ENCODE measurements around the gene GPR27. TPM values are rescaled to one million over a fixed set of nuclear protein-coding genes. Genes with fewer than 3 reads are reported as not detected.

Gene GPR27
- total RNA-seq, 1 experiment from 2014 or later: 15.5 TPM

- Histone ChIP-seq H2AK5ac (ENCODE audit: insufficient read length, low read length) (no peak overlapping the region), H3K27ac (ENCODE audit: insufficient read length, low read depth, low read length) (no peak overlapping the region), H2BK5ac (ENCODE audit: insufficient read length, low read length) (no peak overlapping the region), H2BK20ac (ENCODE audit: low read depth, low read length, poor library complexity, severe bottlenecking) (no peak overlapping the region), H3K4ac (ENCODE audit: low read depth, low read length) (no peak overlapping the region), H3K4me2 (ENCODE audit: insufficient read depth, insufficient read length, low read length) (no peak overlapping the region), H3K23me2 (ENCODE audit: insufficient read length, low read depth, low read length, poor library complexity, severe bottlenecking) (no peaks in the 10 kb centered on the region), H3T11ph (ENCODE audit: low read length) (no peak overlapping the region), H3K23ac (ENCODE audit: insufficient read length, low read depth, low read length) (no peak overlapping the region), H3K79me2 (ENCODE audit: insufficient read depth, low read length) (no peaks in the 10 kb centered on the region), H2BK15ac (ENCODE audit: low read depth, low read length) (no peak overlapping the region), H3K9me3 (ENCODE audit: control insufficient read depth, low read depth, low read length) (no peaks in the 10 kb centered on the region), H4K20me1 (ENCODE audit: control insufficient read depth, insufficient read depth, insufficient read length) (no peaks in the 10 kb centered on the region), H2BK12ac (ENCODE audit: insufficient read length, low read depth, low read length) (no peak overlapping the region), H3K4me1 (ENCODE audit: insufficient read depth, low read length) (no peaks in the 10 kb centered on the region; the same call in 1 of the 2 replicates), H3K27me3 (ENCODE audit: insufficient read depth, low read length) (no peaks in the 10 kb centered on the region), H4K5ac (ENCODE audit: insufficient read length, low read depth, low read length) (no peak overlapping the region), H3K9ac (ENCODE audit: extremely low read depth, insufficient read length, low read length) (no peak overlapping the region), H2BK120ac (ENCODE audit: low read depth, low read length, poor library complexity, severe bottlenecking) (no peak overlapping the region), H3K18ac (ENCODE audit: insufficient read length, low read depth, low read length) (no peak overlapping the region), H4K91ac (ENCODE audit: insufficient read length, low read depth, low read length) (no peak overlapping the region), H2AFZ (ENCODE audit: low read length) (no peak overlapping the region), H4K8ac (replicated peaks; ENCODE audit: insufficient read length, low read depth, low read length) (no peak overlapping the region), H3K79me1 (ENCODE audit: insufficient read depth, low read depth, low read length, poor library complexity, severe bottlenecking) (no peaks in the 10 kb centered on the region), H3K14ac (ENCODE audit: insufficient read depth, low read length) (no peak overlapping the region; the same call in 1 of the 2 replicates), H3K56ac (ENCODE audit: insufficient read length, low read depth, low read length) (no peak overlapping the region)
- Mint-ChIP-seq H3K4me1 (peaks cover 3 to 11% of the 10 kb centered on the region in 2 experiments), H3K36me3 (ENCODE audit: insufficient read depth in 1 of 3, low read depth in 3 of 3) (no peaks in the 10 kb centered on the region; a peak in 1 of 7 replicates), H3K4me3 (no peak overlapping the region; a peak in 1 of 5 replicates), H3K9me3 (no peaks in the 10 kb centered on the region), H3K27ac (no peak overlapping the region), H3K27me3 (ENCODE audit: low read depth) (no peaks in the 10 kb centered on the region)
- WGBS (ENCODE audit: extremely low coverage, insufficient read length, low lambda C conversion rate): no CpG with 5 or more reads among the region's 7 CpGs
- no peak for DNase-seq
- no peak for TF ChIP-seq CTCF (conservative IDR thresholded peaks at IDR 0.05)
Observed at GRCh38 chr3:71708476-71709105, 45.1 kb upstream of the GPR27 start.

Data from H9 (cell line).